DND-41 (cell line): ENCODE measurements around the gene MSL2.

Experiments used
- EZH2 ChIP-seq: IDR thresholded peaks from 3 replicates; pipeline ENCODE4 v1.6.1; 2012; ENCODE audit warnings: borderline replicate concordance, low read depth, mild to moderate bottlenecking, moderate library complexity, low read length, inconsistent platforms; ENCODE audit not compliant: severe bottlenecking
- TF ChIP-seq, protein P1 (sequence below): IDR thresholded peaks from 2 replicates; pipeline ENCODE4 v1.5.1; 2012; ENCODE audit warnings: borderline replicate concordance, low read length, moderate library complexity, mild to moderate bottlenecking; ENCODE audit not compliant: poor library complexity, severe bottlenecking; ENCODE audit errors: extremely low read depth

DNA sequence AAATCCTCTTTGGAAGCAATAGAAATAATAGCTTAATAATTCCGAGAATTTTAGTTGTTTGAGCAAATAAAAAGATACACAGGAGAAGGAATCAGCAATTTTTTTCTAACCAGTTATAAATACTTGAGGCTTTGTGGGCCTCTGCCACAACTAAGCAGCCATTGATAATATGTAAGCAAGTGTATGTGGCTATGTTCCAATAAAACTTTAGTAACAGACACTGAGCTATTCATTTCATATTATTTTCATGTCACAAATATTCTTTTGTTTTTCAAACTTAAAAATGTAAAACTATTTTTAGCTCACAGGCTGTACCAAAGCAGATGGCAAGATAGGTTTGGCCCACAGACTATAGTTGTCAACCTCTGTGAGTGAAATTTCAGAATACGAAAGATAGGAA lies 85.7 kb downstream of the MSL2 start:
- TF ChIP-seq, protein P1, sequence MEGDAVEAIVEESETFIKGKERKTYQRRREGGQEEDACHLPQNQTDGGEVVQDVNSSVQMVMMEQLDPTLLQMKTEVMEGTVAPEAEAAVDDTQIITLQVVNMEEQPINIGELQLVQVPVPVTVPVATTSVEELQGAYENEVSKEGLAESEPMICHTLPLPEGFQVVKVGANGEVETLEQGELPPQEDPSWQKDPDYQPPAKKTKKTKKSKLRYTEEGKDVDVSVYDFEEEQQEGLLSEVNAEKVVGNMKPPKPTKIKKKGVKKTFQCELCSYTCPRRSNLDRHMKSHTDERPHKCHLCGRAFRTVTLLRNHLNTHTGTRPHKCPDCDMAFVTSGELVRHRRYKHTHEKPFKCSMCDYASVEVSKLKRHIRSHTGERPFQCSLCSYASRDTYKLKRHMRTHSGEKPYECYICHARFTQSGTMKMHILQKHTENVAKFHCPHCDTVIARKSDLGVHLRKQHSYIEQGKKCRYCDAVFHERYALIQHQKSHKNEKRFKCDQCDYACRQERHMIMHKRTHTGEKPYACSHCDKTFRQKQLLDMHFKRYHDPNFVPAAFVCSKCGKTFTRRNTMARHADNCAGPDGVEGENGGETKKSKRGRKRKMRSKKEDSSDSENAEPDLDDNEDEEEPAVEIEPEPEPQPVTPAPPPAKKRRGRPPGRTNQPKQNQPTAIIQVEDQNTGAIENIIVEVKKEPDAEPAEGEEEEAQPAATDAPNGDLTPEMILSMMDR: no peak
- TF ChIP-seq EZH2: no peak
